BLaER1 treated with 17β-estradiol and CSF1 and Interleukin-3, amounts not matched to agents 10 nM and 100 nM (cell line): Measurements from ENCODE around the gene ECI1.
A peak's percentile ranks its signal among the peaks of the same experiment; 100 is the strongest.

Experiments used
- H3K27ac ChIP-seq, 11 experiments: shearing (Covaris generic); formaldehyde crosslinking; 2 replicates each; pipeline ENCODE4 v1.8.1; 2022
- H3K27me3 ChIP-seq, 11 experiments: shearing (Covaris generic); formaldehyde crosslinking; 2 replicates each; pipeline ENCODE4 v1.8.1; 2022
- H3K36me3 ChIP-seq, 11 experiments: shearing (Covaris generic); formaldehyde crosslinking; 2 replicates each; pipeline ENCODE4 v1.8.1; 2022
- H3K4me1 ChIP-seq, 10 experiments: shearing (Covaris generic); formaldehyde crosslinking; 2 replicates each; pipeline ENCODE4 v1.8.1; 2022
- H3K4me2 ChIP-seq, 11 experiments: shearing (Covaris generic); formaldehyde crosslinking; 2 replicates each; pipeline ENCODE4 v1.8.1; 2022
- H3K4me3 ChIP-seq, 10 experiments: shearing (Covaris generic); formaldehyde crosslinking; 2 replicates each; pipeline ENCODE4 v1.8.1; 2022
- H3K9ac ChIP-seq, 11 experiments: shearing (Covaris generic); formaldehyde crosslinking; 2 replicates each; pipeline ENCODE4 v1.8.1; 2022
- H3K9me3 ChIP-seq, 11 experiments: shearing (Covaris generic); formaldehyde crosslinking; replicated peaks in 1 of 11; 2 replicates each; pipeline ENCODE4 v1.8.1; 2022
- H4K20me1 ChIP-seq, 11 experiments: shearing (Covaris generic); formaldehyde crosslinking; 2 replicates each; pipeline ENCODE4 v1.8.1; 2022
- Cebpa-rat ChIP-seq, 11 experiments: shearing (Covaris generic); IDR thresholded peaks; 2 replicates each; pipeline ENCODE4 v1.8.1; 2022

Gene ECI1

GRCh38 chr16:2234813-2235170 lies 16.6 kb downstream of the ECI1 start:
- peaks cover 7 to 16% (median 12%) of the 10 kb centered on the region in 10 experiments; a peak in 18 of 20 replicates for H3K4me1 ChIP-seq
- no peak for TF ChIP-seq Cebpa-rat (IDR thresholded peaks at IDR 0.05)
- peaks cover 27 to 98% (median 93%) of the 10 kb centered on the region in 11 experiments; a peak in 21 of 22 replicates for H4K20me1 ChIP-seq
- no peak overlapping the region for H3K4me2 ChIP-seq
- H3K36me3 ChIP-seq, result peaks cover 62 to 95% (median 81%) of the 10 kb centered on the region in 11 experiments
- H3K27me3 ChIP-seq, result peaks cover 19 to 37% (median 25%) of the 10 kb centered on the region in 11 experiments
- H3K9ac ChIP-seq, result no peak overlapping the region
- H3K9me3 ChIP-seq, result no peaks in the 10 kb centered on the region
- H3K27ac ChIP-seq, result no peak overlapping the region
- no peak overlapping the region for H3K4me3 ChIP-seq

GRCh38 chr16:2233872-2234812 lies 17.2 kb downstream of the ECI1 start:
- no peak overlapping the region for H3K9ac ChIP-seq
- H3K4me1 ChIP-seq, result peaks cover 7 to 16% (median 14%) of the 10 kb centered on the region in 10 experiments; a peak in 18 of 20 replicates
- no peak overlapping the region for H3K27ac ChIP-seq
- TF ChIP-seq Cebpa-rat (IDR thresholded peaks at IDR 0.05), result no peak
- no peak overlapping the region for H3K4me3 ChIP-seq
- H3K27me3 ChIP-seq, result peaks cover 19 to 37% (median 25%) of the 10 kb centered on the region in 11 experiments
- peaks cover 31 to 98% (median 93%) of the 10 kb centered on the region in 11 experiments; a peak in 21 of 22 replicates for H4K20me1 ChIP-seq
- H3K4me2 ChIP-seq, result peak overlapping the region in 6 of 11 experiments; percentile 4 to 65 (median 54); a peak in 11 of 22 replicates
- peaks cover 64 to 95% (median 81%) of the 10 kb centered on the region in 11 experiments for H3K36me3 ChIP-seq
- no peaks in the 10 kb centered on the region for H3K9me3 ChIP-seq

GRCh38 chr16:2233046-2233775 lies 18.2 kb downstream of the ECI1 start:
- Histone ChIP-seq H4K20me1 (peaks cover 40 to 98% (median 93%) of the 10 kb centered on the region in 11 experiments; a peak in 21 of 22 replicates), H3K36me3 (peaks cover 73 to 95% (median 85%) of the 10 kb centered on the region in 11 experiments), H3K9ac (no peak overlapping the region), H3K4me2 (peak overlapping the region in 4 of 11 experiments; percentile 45 to 65 (median 61); a peak in 5 of 22 replicates), H3K9me3 (no peaks in the 10 kb centered on the region), H3K4me3 (no peak overlapping the region), H3K27ac (no peak overlapping the region), H3K4me1 (peaks cover 7 to 16% (median 14%) of the 10 kb centered on the region in 10 experiments; a peak in 18 of 20 replicates), H3K27me3 (peaks cover 19 to 32% (median 23%) of the 10 kb centered on the region in 11 experiments)
- TF ChIP-seq Cebpa-rat (IDR thresholded peaks at IDR 0.05), result no peak

- Histone ChIP-seq H4K20me1 (peaks cover 46 to 98% (median 92%) of the 10 kb centered on the region in 11 experiments; a peak in 21 of 22 replicates), H3K27me3 (peaks cover 14 to 24% (median 15%) of the 10 kb centered on the region in 11 experiments), H3K4me1 (peaks cover 7 to 16% (median 14%) of the 10 kb centered on the region in 10 experiments; a peak in 18 of 20 replicates), H3K9me3 (no peaks in the 10 kb centered on the region), H3K9ac (no peak overlapping the region; a peak in 2 of 22 replicates), H3K27ac (no peak overlapping the region), H3K4me2 (no peak overlapping the region), H3K4me3 (no peak overlapping the region), H3K36me3 (peaks cover 78 to 97% (median 92%) of the 10 kb centered on the region in 11 experiments)
- TF ChIP-seq Cebpa-rat (IDR thresholded peaks at IDR 0.05), result no peak
Measured at GRCh38 chr16:2232094-2232990, 19.0 kb downstream of the ECI1 start.

GRCh38 chr16:2231016-2231931 lies 20.1 kb downstream of the ECI1 start:
- H3K4me3 ChIP-seq, result no peak overlapping the region
- H3K4me1 ChIP-seq, result peaks cover 12 to 25% (median 20%) of the 10 kb centered on the region in 10 experiments
- H3K36me3 ChIP-seq, result peaks cover 85 to 99% (median 92%) of the 10 kb centered on the region in 11 experiments
- H3K4me2 ChIP-seq, result peak overlapping the region in 1 of 11 experiments; percentile 13; a peak in 1 of 22 replicates
- peaks cover 56 to 99% (median 94%) of the 10 kb centered on the region in 11 experiments; a peak in 21 of 22 replicates for H4K20me1 ChIP-seq
- TF ChIP-seq Cebpa-rat (IDR thresholded peaks at IDR 0.05), result no peak
- H3K27me3 ChIP-seq, result peaks cover 4 to 13% (median 5%) of the 10 kb centered on the region in 11 experiments
- no peak overlapping the region for H3K27ac ChIP-seq
- H3K9me3 ChIP-seq, result no peaks in the 10 kb centered on the region
- peak overlapping the region in 3 of 11 experiments; percentile 6 to 20 (median 7); a peak in 1 of 22 replicates for H3K9ac ChIP-seq

GRCh38 chr16:2230376-2230775 lies 21.0 kb downstream of the ECI1 start:
- Histone ChIP-seq H4K20me1 (peaks cover 55 to 99% (median 94%) of the 10 kb centered on the region in 11 experiments; a peak in 21 of 22 replicates), H3K9ac (peak overlapping the region in 4 of 11 experiments; percentile 6 to 38 (median 9); a peak in 2 of 22 replicates), H3K4me3 (no peak overlapping the region), H3K4me1 (peaks cover 21 to 34% (median 29%) of the 10 kb centered on the region in 10 experiments), H3K9me3 (no peaks in the 10 kb centered on the region), H3K27me3 (0 out of 22 replicates have a peak, but pooled peaks cover 0 to 4% (median 0%) of the 10 kb centered on the region in 11 experiments), H3K27ac (no peak overlapping the region), H3K36me3 (peaks cover 78 to 97% (median 85%) of the 10 kb centered on the region in 11 experiments), H3K4me2 (peak overlapping the region in 3 of 11 experiments; percentile 12 to 42 (median 13); a peak in 4 of 22 replicates)
- no peak for TF ChIP-seq Cebpa-rat (IDR thresholded peaks at IDR 0.05)
